Endothelial cell of umbilical vein (primary cell): ENCODE results near the gene GDI2. TPM values are rescaled to one million over a fixed set of nuclear protein-coding genes. Genes with fewer than 3 reads are reported as not detected.
"Not testable (repeated sequence)": the region's sequence is repeated elsewhere in the genome, so short reads cannot be mapped to it uniquely, and the experiment has no call there.

Experiments used
- BruUV-seq: library from RNA; stranded (reverse); fragments of 400-500 nt; replicated peaks from 2 replicates; lab custom pipeline; 2021; lab: Mats Ljungman, UMichigan
- CTCF ChIA-PET: fragments of 300-600, 350-600 bp; sonication (Branson Sonifier 250); formaldehyde crosslinking; loops from one replicate; lab custom pipeline; 2021; ENCODE audit warnings: antibody characterized with exemption, inconsistent platforms; lab: Charles Lee
- POLR2A ChIA-PET: fragments of 300-600, 350-600 bp; sonication (Branson Sonifier 250); formaldehyde crosslinking; loops from one replicate; lab custom pipeline; 2021; ENCODE audit warnings: antibody characterized with exemption, inconsistent platforms; lab: Charles Lee
- DNase-seq: peaks from one replicate; pipeline ENCODE4 v3.0.0-alpha.2; 2011; ENCODE audit warnings: low read depth, low spot score
- FAIRE-seq: peaks from 2 replicates; lab custom pipeline; 2011; peaks lifted over from hg19 to GRCh38; lab: Jason Lieb, UNC
- H2AFZ ChIP-seq: 2 replicates; pipeline ENCODE4 v1.6.0; 2012; ENCODE audit warnings: low read depth, low read length, control low read depth, inconsistent platforms
- H3K27ac ChIP-seq: 2 replicates; pipeline ENCODE4 v1.5.1; 2011; ENCODE audit warnings: low read depth, mild to moderate bottlenecking, control low read depth, low read length, moderate library complexity; ENCODE audit not compliant: insufficient read depth
- H3K27me3 ChIP-seq, 2 experiments: 2 replicates each; pipeline versions ENCODE4 v1.6.0 to v1.6.1; 2011; ENCODE audit warnings: low read length in 2 of 2, mixed read lengths in 1 of 2; ENCODE audit not compliant: control insufficient read depth in 2 of 2, insufficient read depth in 2 of 2
- H3K36me3 ChIP-seq, 2 experiments: 2 replicates in 1 of 2; 3 replicates in 1 of 2; pipeline ENCODE4 v1.5.1; 2011; ENCODE audit warnings: low read length in 2 of 2, mild to moderate bottlenecking in 1 of 2, moderate library complexity in 1 of 2; ENCODE audit not compliant: control insufficient read depth in 2 of 2, insufficient read depth in 2 of 2; ENCODE audit errors: extremely low read depth in 1 of 2
- H3K4me1 ChIP-seq: 3 replicates; pipeline ENCODE4 v1.5.1; 2011; ENCODE audit warnings: mild to moderate bottlenecking, low read length; ENCODE audit not compliant: control insufficient read depth, insufficient read depth; ENCODE audit errors: extremely low read depth
- H3K4me2 ChIP-seq: 2 replicates; pipeline ENCODE4 v1.6.1; 2011; ENCODE audit warnings: low read length, control low read depth, mixed read lengths; ENCODE audit not compliant: insufficient read depth
- H3K4me3 ChIP-seq, 3 experiments: fragments of 200-600 bp in 1 of 3; sonication (generic), shearing (Covaris generic) in 1 of 3; replicated peaks in 1 of 3; 2 replicates each; pipeline ENCODE4 v1.5.1; 2011 to 2016; ENCODE audit warnings: control low read depth in 3 of 3, low read length in 3 of 3, mild to moderate bottlenecking in 2 of 3, inconsistent platforms in 1 of 3, low read depth in 1 of 3, moderate library complexity in 1 of 3; ENCODE audit not compliant: insufficient read depth in 1 of 3
- H3K79me2 ChIP-seq: 2 replicates; pipeline ENCODE4 v1.6.0; 2012; ENCODE audit warnings: low read length, inconsistent platforms; ENCODE audit not compliant: control insufficient read depth, insufficient read depth
- H3K9ac ChIP-seq: replicated peaks from 2 replicates; pipeline ENCODE3; 2011; ENCODE audit warnings: low read length, control low read depth; ENCODE audit not compliant: insufficient read depth; ENCODE audit errors: extremely low read depth
- H3K9me1 ChIP-seq: replicated peaks from 3 replicates; pipeline ENCODE4 v1.6.0; 2011; ENCODE audit warnings: mild to moderate bottlenecking, low read length; ENCODE audit not compliant: control insufficient read depth, insufficient read depth; ENCODE audit errors: extremely low read depth
- H3K9me3 ChIP-seq: replicated peaks from 2 replicates; pipeline ENCODE4 v1.5.1; 2012; ENCODE audit warnings: low read length, inconsistent platforms; ENCODE audit not compliant: control insufficient read depth, insufficient read depth
- H4K20me1 ChIP-seq: replicated peaks from 2 replicates; pipeline ENCODE3; 2011; ENCODE audit warnings: mild to moderate bottlenecking, low read length; ENCODE audit not compliant: control insufficient read depth, insufficient read depth; ENCODE audit errors: extremely low read depth
- EZH2 ChIP-seq: IDR thresholded peaks from 2 replicates; pipeline ENCODE4 v1.6.1; 2012; ENCODE audit warnings: borderline replicate concordance, low read depth, mild to moderate bottlenecking, moderate library complexity, low read length, inconsistent platforms; ENCODE audit not compliant: severe bottlenecking
- FOS ChIP-seq: IDR thresholded peaks from 2 replicates; pipeline ENCODE4 v1.6.1; 2011; ENCODE audit warnings: mild to moderate bottlenecking, low read length, moderate library complexity, borderline replicate concordance; ENCODE audit not compliant: insufficient read depth
- GATA2 ChIP-seq: IDR thresholded peaks from 2 replicates; pipeline ENCODE4 v1.7.0; 2011; ENCODE audit warnings: low read depth, mild to moderate bottlenecking, moderate library complexity, mixed read lengths, low read length; ENCODE audit not compliant: insufficient read length, insufficient read depth
- JUN ChIP-seq: IDR thresholded peaks from 2 replicates; pipeline ENCODE4 v1.6.1; 2011; ENCODE audit warnings: borderline replicate concordance, low read depth; ENCODE audit not compliant: insufficient read length, insufficient read depth
- MAX ChIP-seq: IDR thresholded peaks from 2 replicates; pipeline ENCODE4 v1.6.1; 2011; ENCODE audit not compliant: insufficient read depth, insufficient read length
- MYC ChIP-seq: IDR thresholded peaks from one replicate; pipeline ENCODE4 v1.6.1; 2011; ENCODE audit warnings: mild to moderate bottlenecking, low read depth, low read length
- POLR2A ChIP-seq: IDR thresholded peaks from 2 replicates; pipeline ENCODE4 v1.6.1; 2012; ENCODE audit warnings: low read depth, mild to moderate bottlenecking, control low read depth, low read length
- POLR2AphosphoS5 ChIP-seq: IDR thresholded peaks from 2 replicates; pipeline ENCODE4 v1.6.1; 2012; ENCODE audit warnings: low read depth, mild to moderate bottlenecking, control low read depth, low read length, moderate library complexity; ENCODE audit not compliant: insufficient read depth
- dilution Hi-C: fragments of 300-500 bp; cut with MboI; formaldehyde crosslinking; loops from one replicate; pipeline ENCODE4 v1.15.0; 2019; ENCODE audit warnings: low sequenced_read_pairs; ENCODE audit not compliant: extremely low pct_ligation_motif_present
- intact Hi-C: fragments of 100-400 bp; cut with micrococcal nuclease; formaldehyde crosslinking; loops from one replicate; pipeline ENCODE4 v1.10.0; 2022
- polyA plus RNA-seq, 4 experiments: library from polyadenylated mRNA; depleted of rRNA in 3 of 4; stranded (reverse) in 3 of 4; unstranded in 1 of 4; fragments of >200 nt; gene quantifications; 2 replicates each; pipeline versions ENCODE4 v1.2.1 to v1.2.3, GENCODE V29; 2011 to 2012; ENCODE audit warnings: missing spikeins in 1 of 4
- total RNA-seq: library from RNA; stranded (reverse); gene quantifications from 2 replicates; pipeline ENCODE4 v1.2.3, GENCODE V29; 2021
- TF ChIP-seq, protein P1 (sequence below), 2 donors: IDR thresholded peaks; 1 replicate in 1 of 2; 2 replicates in 1 of 2; pipeline ENCODE4 v1.5.1; 2011; ENCODE audit warnings: low read length in 2 of 2, mild to moderate bottlenecking in 2 of 2, moderate library complexity in 2 of 2, control low read depth in 1 of 2, inconsistent platforms in 1 of 2, low read depth in 1 of 2; ENCODE audit not compliant: insufficient read depth in 1 of 2; ENCODE audit errors: extremely low read depth in 1 of 2

GDI2 gene
- total and polyA plus RNA-seq, 2 donors (not counting 3 experiments of a cell fraction or from before 2014, with no cell fraction given): 154 to 307 TPM

GRCh38 chr10:5840314-5841307 is 27.4 kb upstream of the GDI2 start:
- FAIRE-seq (no peak), DNase-seq (no peak)
- H2AFZ ChIP-seq: no peak overlapping the region
- dilution Hi-C loops: no loop called here
- no TSS peak for BruUV-seq
- H3K9me1 ChIP-seq: no peaks in the 10 kb centered on the region
- intact Hi-C loops: no loop called here
- H3K4me1 ChIP-seq: no peaks in the 10 kb centered on the region
- no peak for TF ChIP-seq POLR2AphosphoS5
- TF ChIP-seq MYC: no peak
- no peak for TF ChIP-seq GATA2
- TF ChIP-seq EZH2: no peak
- TF ChIP-seq POLR2A: no peak
- TF ChIP-seq FOS: no peak
- no peak for TF ChIP-seq MAX
- no peak for TF ChIP-seq JUN
- TF ChIP-seq, protein P1, sequence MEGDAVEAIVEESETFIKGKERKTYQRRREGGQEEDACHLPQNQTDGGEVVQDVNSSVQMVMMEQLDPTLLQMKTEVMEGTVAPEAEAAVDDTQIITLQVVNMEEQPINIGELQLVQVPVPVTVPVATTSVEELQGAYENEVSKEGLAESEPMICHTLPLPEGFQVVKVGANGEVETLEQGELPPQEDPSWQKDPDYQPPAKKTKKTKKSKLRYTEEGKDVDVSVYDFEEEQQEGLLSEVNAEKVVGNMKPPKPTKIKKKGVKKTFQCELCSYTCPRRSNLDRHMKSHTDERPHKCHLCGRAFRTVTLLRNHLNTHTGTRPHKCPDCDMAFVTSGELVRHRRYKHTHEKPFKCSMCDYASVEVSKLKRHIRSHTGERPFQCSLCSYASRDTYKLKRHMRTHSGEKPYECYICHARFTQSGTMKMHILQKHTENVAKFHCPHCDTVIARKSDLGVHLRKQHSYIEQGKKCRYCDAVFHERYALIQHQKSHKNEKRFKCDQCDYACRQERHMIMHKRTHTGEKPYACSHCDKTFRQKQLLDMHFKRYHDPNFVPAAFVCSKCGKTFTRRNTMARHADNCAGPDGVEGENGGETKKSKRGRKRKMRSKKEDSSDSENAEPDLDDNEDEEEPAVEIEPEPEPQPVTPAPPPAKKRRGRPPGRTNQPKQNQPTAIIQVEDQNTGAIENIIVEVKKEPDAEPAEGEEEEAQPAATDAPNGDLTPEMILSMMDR (IDR thresholded peaks at IDR 0.05; ENCODE audit: extremely low read depth in 1 of 2, insufficient read depth in 1 of 2, low read depth in 1 of 2, low read length in 2 of 2): no peak
- no peaks in the 10 kb centered on the region for H3K36me3 ChIP-seq
- no peak overlapping the region for H3K4me2 ChIP-seq
- no peaks in the 10 kb centered on the region for H3K79me2 ChIP-seq
- no peak overlapping the region for H3K4me3 ChIP-seq
- no peak overlapping the region for H3K9ac ChIP-seq
- ChIA-PET CTCF (interaction anchor here (1.5 kb wide), 2 partner anchors 10 to 18 kb away, joined by 3 to 6 read pairs; no protein-coding TSS in a partner anchor), POLR2A (no interaction called here)
- no peaks in the 10 kb centered on the region for H3K27me3 ChIP-seq
- H4K20me1 ChIP-seq: no peaks in the 10 kb centered on the region
- no peaks in the 10 kb centered on the region for H3K9me3 ChIP-seq
- no peak overlapping the region for H3K27ac ChIP-seq

DNA sequence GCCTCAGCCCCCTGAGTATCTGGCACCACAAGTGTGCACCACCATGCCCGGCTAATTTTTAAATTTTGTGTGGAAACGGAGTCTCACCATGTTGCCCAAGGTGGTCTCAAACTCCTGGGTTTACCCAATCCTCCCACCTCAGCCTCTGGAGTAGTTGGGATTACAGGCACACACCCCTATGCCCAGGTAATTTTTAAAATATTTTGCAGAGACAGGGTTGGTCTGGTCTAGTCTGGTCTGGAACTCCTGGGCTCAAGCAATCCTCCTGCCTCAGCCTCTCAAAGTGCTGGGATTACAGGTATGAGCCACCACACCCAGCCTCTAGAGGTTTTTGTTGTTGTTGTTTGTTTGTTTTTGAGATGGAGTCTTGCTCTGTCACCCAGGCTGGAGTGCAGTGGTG is 22.9 kb upstream of the GDI2 start:
- intact Hi-C loops, H3K9me1 ChIP-seq, H4K20me1 ChIP-seq, H3K79me2 ChIP-seq, H3K36me3 ChIP-seq, CTCF ChIA-PET, BruUV-seq, DNase-seq, H3K4me2 ChIP-seq, H3K27me3 ChIP-seq, H3K4me1 ChIP-seq, H3K9ac ChIP-seq, FAIRE-seq, H3K9me3 ChIP-seq, H2AFZ ChIP-seq, H3K4me3 ChIP-seq, H3K27ac ChIP-seq, dilution Hi-C loops, POLR2A ChIA-PET: not testable (repeated sequence)
